CD14-positive monocyte (primary cell): ENCODE results near the gene VPS35. TPM values are rescaled to one million over a fixed set of nuclear protein-coding genes. Genes with fewer than 3 reads are reported as not detected.

ENCODE experiments used
- DNase-seq, 3 donors: peaks; one replicate each; pipeline ENCODE4 v3.0.0-alpha.2; 2011 to 2022
- H2AFZ ChIP-seq: 2 replicates; pipeline ENCODE4 v1.6.0; 2012; ENCODE audit warnings: mild to moderate bottlenecking, low read depth, low read length, inconsistent platforms; ENCODE audit not compliant: insufficient read depth, poor library complexity, severe bottlenecking
- H3K27ac ChIP-seq, 2 donors: 1 replicate in 1 of 2; 2 replicates in 1 of 2; pipeline ENCODE4 v1.5.1; 2012 to 2013; ENCODE audit warnings: low read length in 2 of 2, control low read depth in 1 of 2, inconsistent platforms in 1 of 2, low read depth in 1 of 2, mild to moderate bottlenecking in 1 of 2
- H3K27me3 ChIP-seq, 2 donors: one replicate each; pipeline versions ENCODE4 v1.6.0 to v1.6.1; 2011 to 2013; ENCODE audit warnings: low read length in 2 of 2; ENCODE audit not compliant: control insufficient read depth in 2 of 2, insufficient read depth in 2 of 2
- H3K36me3 ChIP-seq, 2 donors: replicated peaks in 1 of 2; 1 replicate in 1 of 2; 2 replicates in 1 of 2; pipeline versions ENCODE4 v1.5.1 to v1.6.1; 2012 to 2013; ENCODE audit warnings: low read length in 2 of 2, control low read depth in 1 of 2, inconsistent platforms in 1 of 2, mild to moderate bottlenecking in 1 of 2; ENCODE audit not compliant: insufficient read depth in 2 of 2, control insufficient read depth in 1 of 2
- H3K4me1 ChIP-seq, 2 donors: 1 replicate in 1 of 2; 2 replicates in 1 of 2; pipeline versions ENCODE4 v1.5.1 to v1.6.1; 2012 to 2013; ENCODE audit warnings: low read length in 2 of 2, control low read depth in 1 of 2, inconsistent platforms in 1 of 2, mild to moderate bottlenecking in 1 of 2, moderate library complexity in 1 of 2; ENCODE audit not compliant: insufficient read depth in 2 of 2, control insufficient read depth in 1 of 2
- H3K4me2 ChIP-seq: replicated peaks from 2 replicates; pipeline ENCODE3; 2012; ENCODE audit warnings: low read length, moderate library complexity, mild to moderate bottlenecking; ENCODE audit not compliant: poor library complexity, severe bottlenecking; ENCODE audit errors: extremely low read depth
- H3K4me3 ChIP-seq, 3 experiments: fragments of 200-600 bp in 1 of 3; sonication (generic) in 1 of 3; replicated peaks in 1 of 3; 1 replicate in 2 of 3; 2 replicates in 1 of 3; pipeline ENCODE4 v1.5.1; 2011 to 2013; ENCODE audit warnings: low read length in 3 of 3, mild to moderate bottlenecking in 3 of 3, control low read depth in 2 of 3, low read depth in 2 of 3, inconsistent platforms in 1 of 3, moderate library complexity in 1 of 3
- H3K79me2 ChIP-seq: 2 replicates; pipeline ENCODE4 v1.6.0; 2012; ENCODE audit warnings: mild to moderate bottlenecking, control low read depth, inconsistent platforms, low read length, moderate library complexity; ENCODE audit not compliant: insufficient read depth
- H3K9ac ChIP-seq: 2 replicates; pipeline ENCODE4 v1.6.0; 2017; ENCODE audit warnings: low read length, mild to moderate bottlenecking; ENCODE audit not compliant: insufficient read depth, poor library complexity, severe bottlenecking
- H3K9me3 ChIP-seq, 2 donors: replicated peaks in 1 of 2; 1 replicate in 1 of 2; 2 replicates in 1 of 2; pipeline versions ENCODE4 v1.5.1 to v1.6.1; 2012 to 2013; ENCODE audit warnings: low read length in 2 of 2, control low read depth in 1 of 2; ENCODE audit not compliant: control insufficient read depth in 1 of 2, insufficient read depth in 1 of 2
- H4K20me1 ChIP-seq: 2 replicates; pipeline ENCODE4 v1.6.0; 2012; ENCODE audit warnings: mild to moderate bottlenecking, low read length, control low read depth, moderate library complexity; ENCODE audit not compliant: insufficient read depth
- H3K27ac Mint-ChIP-seq, 7 donors: one replicate each; pipeline ENCODE4 v1.8.0; 2020; ENCODE audit warnings: mild to moderate bottlenecking in 7 of 7, mixed read lengths in 7 of 7, moderate library complexity in 6 of 7, inconsistent platforms in 2 of 7
- H3K27me3 Mint-ChIP-seq, 3 donors: one replicate each; pipeline ENCODE4 v1.8.0; 2021 to 2022; ENCODE audit warnings: low read depth in 3 of 3, mild to moderate bottlenecking in 3 of 3, mixed read lengths in 3 of 3, moderate library complexity in 3 of 3, inconsistent platforms in 1 of 3
- H3K36me3 Mint-ChIP-seq, 2 donors: one replicate each; pipeline ENCODE4 v1.8.0; 2020; ENCODE audit warnings: mixed read lengths in 2 of 2, inconsistent platforms in 1 of 2, mild to moderate bottlenecking in 1 of 2
- H3K4me1 Mint-ChIP-seq: one replicate; pipeline ENCODE4 v1.8.0; 2020; ENCODE audit warnings: mild to moderate bottlenecking, mixed read lengths
- H3K4me3 Mint-ChIP-seq, 2 donors: one replicate each; pipeline ENCODE4 v1.8.0; 2020; ENCODE audit warnings: mild to moderate bottlenecking in 2 of 2, mixed read lengths in 2 of 2, moderate library complexity in 1 of 2
- H3K9me3 Mint-ChIP-seq, 7 donors: one replicate each; pipeline ENCODE4 v1.8.0; 2020 to 2022; ENCODE audit warnings: mixed read lengths in 7 of 7, mild to moderate bottlenecking in 6 of 7, moderate library complexity in 6 of 7, inconsistent platforms in 2 of 7
- whole genome bisulfite sequencing: methylation state at CpG from one replicate; pipeline ENCODE4 v1.1.5; 2013; ENCODE audit warnings: missing lambda C conversion rate; ENCODE audit not compliant: insufficient coverage; 5-methylcytosine and 5-hydroxymethylcytosine counted together
- intact Hi-C, 2 donors: fragments of 100-400 bp; cut with micrococcal nuclease; formaldehyde crosslinking; loops; one replicate each; pipeline versions ENCODE4 v1.15.0 to v1.15.1; 2023
- polyA plus RNA-seq, 3 donors: library from polyadenylated mRNA; depleted of rRNA in 1 of 3; unstranded in 2 of 3; stranded (reverse) in 1 of 3; fragments of 300-500 nt in 2 of 3; fragments of >200 nt in 1 of 3; fragmentation: Illumina TruSeq in 2 of 3; gene quantifications; 1 replicate in 2 of 3; 2 replicates in 1 of 3; pipeline ENCODE4 v1.2.3, GENCODE V29; 2012 to 2021
- TF ChIP-seq, protein P1 (sequence below): fragments of 200-600 bp; IDR thresholded peaks from one replicate; pipeline ENCODE4 v1.8.0; 2022; ENCODE audit warnings: antibody characterized with exemption, mild to moderate bottlenecking

VPS35 gene
- polyA plus RNA-seq, 3 donors: 14.6 to 130 (median 113) TPM

DNA sequence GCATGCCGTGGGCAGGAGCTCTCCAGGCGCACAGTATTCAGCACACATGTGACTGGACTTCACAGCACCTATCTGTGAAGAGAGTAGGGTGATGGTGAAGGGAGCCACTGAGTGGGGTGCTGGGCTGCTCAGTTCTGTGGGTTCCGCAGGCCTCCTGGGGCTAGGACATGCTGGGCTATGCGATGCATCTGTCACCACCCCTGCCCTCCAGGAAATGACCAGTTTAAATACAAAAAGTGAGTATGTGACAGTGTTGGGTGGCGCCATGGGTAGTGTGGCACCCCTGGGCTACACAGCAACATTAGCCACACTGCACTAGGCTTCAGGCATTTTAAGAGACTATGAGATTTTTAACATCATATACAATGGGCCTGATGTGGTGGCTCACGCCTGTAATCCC is 30.6 kb upstream of the VPS35 start:
- peaks cover 4 to 5% of the 10 kb centered on the region in 2 donors for H3K4me1 ChIP-seq
- no peak overlapping the region for H3K4me2 ChIP-seq
- no peaks in the 10 kb centered on the region for H3K9me3 ChIP-seq
- H3K4me3 ChIP-seq: no peak overlapping the region
- H3K4me1 Mint-ChIP-seq: peaks cover 12% of the 10 kb centered on the region
- no peak for DNase-seq
- TF ChIP-seq, protein P1, sequence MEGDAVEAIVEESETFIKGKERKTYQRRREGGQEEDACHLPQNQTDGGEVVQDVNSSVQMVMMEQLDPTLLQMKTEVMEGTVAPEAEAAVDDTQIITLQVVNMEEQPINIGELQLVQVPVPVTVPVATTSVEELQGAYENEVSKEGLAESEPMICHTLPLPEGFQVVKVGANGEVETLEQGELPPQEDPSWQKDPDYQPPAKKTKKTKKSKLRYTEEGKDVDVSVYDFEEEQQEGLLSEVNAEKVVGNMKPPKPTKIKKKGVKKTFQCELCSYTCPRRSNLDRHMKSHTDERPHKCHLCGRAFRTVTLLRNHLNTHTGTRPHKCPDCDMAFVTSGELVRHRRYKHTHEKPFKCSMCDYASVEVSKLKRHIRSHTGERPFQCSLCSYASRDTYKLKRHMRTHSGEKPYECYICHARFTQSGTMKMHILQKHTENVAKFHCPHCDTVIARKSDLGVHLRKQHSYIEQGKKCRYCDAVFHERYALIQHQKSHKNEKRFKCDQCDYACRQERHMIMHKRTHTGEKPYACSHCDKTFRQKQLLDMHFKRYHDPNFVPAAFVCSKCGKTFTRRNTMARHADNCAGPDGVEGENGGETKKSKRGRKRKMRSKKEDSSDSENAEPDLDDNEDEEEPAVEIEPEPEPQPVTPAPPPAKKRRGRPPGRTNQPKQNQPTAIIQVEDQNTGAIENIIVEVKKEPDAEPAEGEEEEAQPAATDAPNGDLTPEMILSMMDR: no peak
- H3K27ac ChIP-seq: no peak overlapping the region
- no peaks in the 10 kb centered on the region for H3K79me2 ChIP-seq
- no peak overlapping the region for H3K9ac ChIP-seq
- H4K20me1 ChIP-seq: no peaks in the 10 kb centered on the region
- no peak overlapping the region for H3K27ac Mint-ChIP-seq
- H3K36me3 Mint-ChIP-seq: peaks cover 2% of the 10 kb centered on the region in 2 donors
- no peaks in the 10 kb centered on the region for H3K27me3 ChIP-seq
- H3K27me3 Mint-ChIP-seq: peaks cover 1 to 2% (median 2%) of the 10 kb centered on the region in 3 donors
- no peak overlapping the region for H3K4me3 Mint-ChIP-seq
- H2AFZ ChIP-seq: no peak overlapping the region
- H3K9me3 Mint-ChIP-seq: peaks cover 0 to 5% (median 3%) of the 10 kb centered on the region in 7 donors
- no CpG with 5 or more reads among the region's 6 CpGs for WGBS
- intact Hi-C loops: no loop called here
- no peaks in the 10 kb centered on the region for H3K36me3 ChIP-seq

GRCh38 chr16:46718214-46718613 is 29.2 kb upstream of the VPS35 start:
- Mint-ChIP-seq H3K4me1 (peaks cover 22% of the 10 kb centered on the region), H3K9me3 (peaks cover 0 to 3% (median 2%) of the 10 kb centered on the region in 7 donors), H3K27me3 (peaks cover 1 to 3% (median 2%) of the 10 kb centered on the region in 3 donors), H3K4me3 (no peak overlapping the region), H3K36me3 (peaks cover 2% of the 10 kb centered on the region in 2 donors), H3K27ac (no peak overlapping the region)
- Histone ChIP-seq H4K20me1 (no peaks in the 10 kb centered on the region), H3K9me3 (no peaks in the 10 kb centered on the region), H3K36me3 (no peaks in the 10 kb centered on the region), H3K27ac (no peak overlapping the region), H3K9ac (no peak overlapping the region), H3K4me1 (peaks cover 13% of the 10 kb centered on the region in 2 donors), H3K79me2 (no peaks in the 10 kb centered on the region), H2AFZ (no peak overlapping the region), H3K27me3 (no peaks in the 10 kb centered on the region), H3K4me2 (no peak overlapping the region), H3K4me3 (no peak overlapping the region)
- intact Hi-C loops: no loop called here
- DNase-seq: no peak
- TF ChIP-seq, protein P1: no peak
- 92% methylated on average over 7 of the region's 8 CpGs for WGBS
